HFF-Myc (cell line): ENCODE data around the gene SNX25.

Experiments
- DNase-seq: peaks from one replicate; pipeline ENCODE4 v3.0.0-alpha.2; 2011; ENCODE audit warnings: low read depth; ENCODE audit errors: extremely low read depth
- H3K4me3 ChIP-seq: replicated peaks from 2 replicates; pipeline ENCODE4 v1.5.1; 2011; ENCODE audit warnings: low read depth, mild to moderate bottlenecking, control low read depth, low read length
- CTCF ChIP-seq: IDR thresholded peaks from 2 replicates; pipeline ENCODE4 v1.5.1; 2012; ENCODE audit warnings: mild to moderate bottlenecking, low read depth, low read length, control low read depth; ENCODE audit errors: missing control alignments

SNX25 gene

DNA sequence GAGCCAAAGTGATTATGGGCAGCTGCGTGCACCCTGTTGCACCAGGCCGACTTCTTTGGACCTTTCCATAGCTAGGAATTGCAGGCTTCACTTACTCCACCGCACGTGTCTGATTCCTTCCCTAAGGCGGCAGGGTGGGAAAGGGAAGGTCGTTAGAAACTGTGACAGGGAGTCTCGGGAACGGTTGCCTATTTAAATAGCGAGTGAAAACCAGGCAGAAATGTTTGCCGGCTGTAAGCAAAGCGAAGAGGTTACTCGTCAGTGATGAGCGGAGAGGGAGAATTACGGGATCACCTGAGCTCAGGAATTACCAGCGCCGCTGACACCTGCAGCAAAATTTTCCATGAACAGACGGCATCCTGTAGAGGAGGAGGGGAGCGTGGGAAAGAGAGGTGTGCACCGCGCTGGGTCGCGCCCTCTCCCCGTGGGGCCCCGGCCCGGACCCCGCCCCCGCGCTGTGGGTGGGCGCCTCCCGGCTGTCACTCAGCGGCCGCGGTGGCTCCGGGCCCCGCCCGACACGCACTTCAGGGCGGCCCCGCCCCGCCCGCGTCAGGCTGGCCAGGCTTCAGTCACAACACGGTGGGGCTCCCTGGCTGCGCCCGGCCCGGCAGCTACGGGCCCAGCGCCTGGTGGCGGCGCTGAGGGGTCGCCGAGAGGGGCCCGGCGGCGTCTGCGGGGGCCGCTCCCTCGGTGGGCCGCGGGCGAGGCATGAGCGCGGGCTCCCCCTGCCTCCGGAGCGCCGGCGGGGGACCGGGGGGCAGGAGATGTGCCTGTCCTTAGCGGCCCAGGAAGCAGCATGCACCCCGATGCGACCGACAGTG is at the start of gene SNX25:
Gene SNX25, plus strand, starts transcription at position 568 of the 821 bp plus-strand sequence. Its CDS starts 229 bp downstream, at position 797.
- no peak for TF ChIP-seq CTCF
- H3K4me3 ChIP-seq = peak within 1 kb of the TSS; percentile 73
- DNase-seq = no peak

- peak; percentile 42 for DNase-seq
Observed at GRCh38 chr4:185165605-185166063, 43.8 kb upstream of the SNX25 start.

GRCh38 chr4:185167234-185167633 is 42.2 kb upstream of the SNX25 start:
- no peak for TF ChIP-seq CTCF
- DNase-seq = no peak
- H3K4me3 ChIP-seq = no peak overlapping the region

More at GRCh38 chr4:185165605-185166063, 43.8 kb upstream of the SNX25 start:
- TF ChIP-seq CTCF = no peak
- no peak overlapping the region for H3K4me3 ChIP-seq

DNA sequence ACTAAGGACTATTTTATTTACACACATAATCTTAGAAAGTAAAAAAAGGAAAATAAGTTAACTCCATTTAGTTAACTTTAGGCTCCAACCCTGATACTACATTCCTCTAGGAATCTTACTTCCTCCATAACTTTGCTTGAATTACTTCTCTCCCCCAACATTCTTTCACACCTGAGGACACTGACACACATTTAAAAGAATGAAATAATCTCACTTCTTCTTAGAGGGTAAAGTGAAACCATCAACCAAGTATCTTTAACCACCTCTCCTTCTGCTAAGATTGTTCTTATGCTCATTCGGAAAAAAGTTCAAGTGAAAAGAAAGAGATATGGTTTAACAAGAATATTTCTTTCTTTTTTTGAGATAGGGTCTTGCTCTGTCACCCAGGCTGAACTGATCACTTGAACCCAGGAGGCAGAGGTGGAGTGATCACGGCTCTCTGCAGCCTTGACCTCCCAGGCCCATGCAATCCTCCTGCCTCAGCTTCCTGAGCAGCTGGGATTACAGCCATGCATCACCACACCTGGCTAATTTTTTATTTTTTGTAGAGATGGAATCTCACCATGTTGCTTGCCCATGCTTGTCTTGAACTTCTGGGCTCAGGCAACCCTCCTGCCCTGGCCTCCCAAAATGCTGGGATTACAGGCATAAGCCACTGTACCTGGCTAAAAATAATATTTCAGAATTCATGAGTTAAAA is 37.9 kb upstream of the SNX25 start:
- DNase-seq = no peak
- no peak for TF ChIP-seq CTCF
- H3K4me3 ChIP-seq = no peak overlapping the region

DNA sequence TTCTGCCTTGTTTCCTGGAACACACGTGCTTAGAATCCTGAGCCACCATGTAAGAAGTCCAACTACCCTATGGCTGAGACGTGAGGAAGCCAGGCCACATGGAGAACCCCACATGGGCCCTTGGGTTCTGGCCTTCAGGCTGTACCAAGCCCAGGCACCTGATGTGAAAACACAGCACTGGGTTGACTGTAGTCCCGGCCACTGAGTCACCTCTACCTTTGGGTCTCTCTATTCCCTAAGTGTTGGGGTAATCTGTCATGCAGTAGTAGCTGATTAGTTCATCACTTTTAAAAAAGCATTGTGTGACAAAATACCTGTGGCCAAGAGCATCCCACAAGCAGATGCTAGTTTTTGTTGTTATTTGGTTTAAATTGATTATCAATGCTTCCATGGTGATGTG is 29.9 kb upstream of the SNX25 start:
- no peak for DNase-seq
- H3K4me3 ChIP-seq = no peak overlapping the region
- no peak for TF ChIP-seq CTCF

DNA sequence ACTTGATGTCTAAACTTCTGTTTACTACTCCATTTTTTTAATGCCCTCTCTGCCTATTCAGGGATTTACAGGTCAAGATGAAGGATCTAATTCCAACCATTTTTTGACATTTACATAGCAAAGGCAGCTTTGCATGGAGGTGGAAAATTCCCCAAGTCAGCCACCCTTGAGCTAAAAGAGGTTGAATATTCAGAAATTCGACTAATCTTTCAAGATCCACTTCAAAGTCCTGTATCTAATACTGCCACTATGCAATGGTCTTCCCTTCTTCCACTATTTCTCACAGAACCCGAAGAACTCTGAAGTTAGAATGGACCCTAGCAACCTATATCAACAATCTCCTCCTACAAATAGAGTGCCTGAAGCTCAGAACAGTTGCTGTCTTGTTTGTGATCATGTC is 27.2 kb upstream of the SNX25 start:
- no peak for DNase-seq
- no peak overlapping the region for H3K4me3 ChIP-seq
- TF ChIP-seq CTCF = no peak
